Sigmoid colon (tissue), 7 donors: ENCODE measurements around the gene HLA-F. TPM values are rescaled to one million over a fixed set of nuclear protein-coding genes. Genes with fewer than 3 reads are reported as not detected.
A peak's percentile ranks its signal among the peaks of the same experiment; 100 is the strongest.

ENCODE experiments used
- DNase-seq: peaks from one replicate; pipeline ENCODE4 v3.0.0-alpha.2; 2019
- H3K27ac ChIP-seq, 4 donors: fragments of 200-600 bp; sonication (generic); one replicate each; pipeline ENCODE4 v1.5.1; 2016 to 2019; ENCODE audit warnings: mild to moderate bottlenecking in 1 of 4
- H3K27me3 ChIP-seq, 3 donors: fragments of 200-600 bp; sonication (generic); one replicate each; pipeline ENCODE4 v1.5.1; 2019; ENCODE audit warnings: mild to moderate bottlenecking in 1 of 3
- H3K36me3 ChIP-seq, 4 donors: fragments of 200-600 bp; sonication (generic); one replicate each; pipeline ENCODE4 v1.5.1; 2016 to 2019
- H3K4me1 ChIP-seq, 4 donors: fragments of 200-600 bp; sonication (generic); one replicate each; pipeline ENCODE4 v1.5.1; 2017 to 2019
- H3K4me3 ChIP-seq, 4 donors: fragments of 200-600 bp; sonication (generic); one replicate each; pipeline ENCODE4 v1.5.1; 2017 to 2019; ENCODE audit warnings: mild to moderate bottlenecking in 2 of 4, moderate library complexity in 1 of 4
- H3K9me3 ChIP-seq, 4 donors: fragments of 200-600 bp in 3 of 4; sonication (generic) in 3 of 4; one replicate each; pipeline versions ENCODE4 v1.5.1 to v1.6.1; 2013 to 2019
- EP300 ChIP-seq, 4 donors: sonication (generic); formaldehyde crosslinking; IDR thresholded peaks; one replicate each; pipeline ENCODE4 v1.6.1; 2017; ENCODE audit warnings: antibody characterized with exemption in 4 of 4
- POLR2A ChIP-seq, 2 donors: fragments of 450-650 bp; IDR thresholded peaks; one replicate each; pipeline ENCODE4 v1.6.1; 2016; ENCODE audit warnings: antibody characterized with exemption in 2 of 2, mild to moderate bottlenecking in 2 of 2, moderate library complexity in 2 of 2
- POLR2AphosphoS5 ChIP-seq, 4 donors: sonication (generic); formaldehyde crosslinking; IDR thresholded peaks; one replicate each; pipeline ENCODE4 v1.6.1; 2017; ENCODE audit warnings: antibody characterized with exemption in 4 of 4
- WGBS, 2 donors: extraction: QIAGEN DNeasy Blood & Tissue Kit; methylation state at CpG; one replicate each; pipeline ENCODE4 v1.1.7; 2013; 5-methylcytosine and 5-hydroxymethylcytosine counted together
- intact Hi-C: fragments of 100-400 bp; cut with DNase I; formaldehyde crosslinking; loops from one replicate; pipeline ENCODE4 v1.15.1; 2023
- polyA plus RNA-seq, 3 donors: library from polyadenylated mRNA; stranded (reverse); fragments of 200-250 nt; gene quantifications; one replicate each; pipeline ENCODE4 v1.2.3, GENCODE V29; 2013
- total RNA-seq, 4 donors: library from RNA; depleted of rRNA; stranded (reverse); fragments of >200 nt; gene quantifications; one replicate each; pipeline ENCODE4 v1.1.0, GENCODE V29; 2016
- TF ChIP-seq, protein P1 (sequence below), 4 experiments: fragments of 450-650 bp in 3 of 4; fragments of 200-600 bp in 1 of 4; IDR thresholded peaks; one replicate each; pipeline ENCODE4 v1.5.1; 2016 to 2019; ENCODE audit warnings: antibody characterized with exemption in 4 of 4, mild to moderate bottlenecking in 3 of 4, moderate library complexity in 2 of 4
- donor health status: healthy with polysubstance abuse.
- donor health status: Bipolar disorder and iron deficiency.
- donor health status: healthy.

The HLA-F gene
- total and polyA plus RNA-seq, 7 donors, result 33.4 to 504 (median 43.2) TPM

- no peaks in the 10 kb centered on the region for H3K9me3 ChIP-seq
- no peak overlapping the region for H3K27ac ChIP-seq
- TF ChIP-seq POLR2AphosphoS5 (IDR thresholded peaks at IDR 0.05) (no peak), EP300 (IDR thresholded peaks at IDR 0.05) (no peak), POLR2A (IDR thresholded peaks at IDR 0.05) (no peak)
- TF ChIP-seq, protein P1, sequence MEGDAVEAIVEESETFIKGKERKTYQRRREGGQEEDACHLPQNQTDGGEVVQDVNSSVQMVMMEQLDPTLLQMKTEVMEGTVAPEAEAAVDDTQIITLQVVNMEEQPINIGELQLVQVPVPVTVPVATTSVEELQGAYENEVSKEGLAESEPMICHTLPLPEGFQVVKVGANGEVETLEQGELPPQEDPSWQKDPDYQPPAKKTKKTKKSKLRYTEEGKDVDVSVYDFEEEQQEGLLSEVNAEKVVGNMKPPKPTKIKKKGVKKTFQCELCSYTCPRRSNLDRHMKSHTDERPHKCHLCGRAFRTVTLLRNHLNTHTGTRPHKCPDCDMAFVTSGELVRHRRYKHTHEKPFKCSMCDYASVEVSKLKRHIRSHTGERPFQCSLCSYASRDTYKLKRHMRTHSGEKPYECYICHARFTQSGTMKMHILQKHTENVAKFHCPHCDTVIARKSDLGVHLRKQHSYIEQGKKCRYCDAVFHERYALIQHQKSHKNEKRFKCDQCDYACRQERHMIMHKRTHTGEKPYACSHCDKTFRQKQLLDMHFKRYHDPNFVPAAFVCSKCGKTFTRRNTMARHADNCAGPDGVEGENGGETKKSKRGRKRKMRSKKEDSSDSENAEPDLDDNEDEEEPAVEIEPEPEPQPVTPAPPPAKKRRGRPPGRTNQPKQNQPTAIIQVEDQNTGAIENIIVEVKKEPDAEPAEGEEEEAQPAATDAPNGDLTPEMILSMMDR (IDR thresholded peaks at IDR 0.05), result no peak
- DNase-seq, result no peak
- peak overlapping the region in 1 of 4 donors; percentile 82 for H3K4me3 ChIP-seq
- WGBS, 2 donors, result 79 to 86% methylated on average over 16 of the region's 16 CpGs
- H3K36me3 ChIP-seq, result peaks cover 0 to 3% (median 0%) of the 10 kb centered on the region in 4 donors
- peaks cover 0 to 31% (median 23%) of the 10 kb centered on the region in 4 donors for H3K4me1 ChIP-seq
- no peaks in the 10 kb centered on the region for H3K27me3 ChIP-seq
- intact Hi-C loops, result loop anchor here (5.0 kb wide), 1 partner anchor 115 kb away; the partner anchor contains the start of gene GABBR1
These were observed 23.8 kb downstream of the HLA-F start for GRCh38 chr6:29746846-29747687.

DNA sequence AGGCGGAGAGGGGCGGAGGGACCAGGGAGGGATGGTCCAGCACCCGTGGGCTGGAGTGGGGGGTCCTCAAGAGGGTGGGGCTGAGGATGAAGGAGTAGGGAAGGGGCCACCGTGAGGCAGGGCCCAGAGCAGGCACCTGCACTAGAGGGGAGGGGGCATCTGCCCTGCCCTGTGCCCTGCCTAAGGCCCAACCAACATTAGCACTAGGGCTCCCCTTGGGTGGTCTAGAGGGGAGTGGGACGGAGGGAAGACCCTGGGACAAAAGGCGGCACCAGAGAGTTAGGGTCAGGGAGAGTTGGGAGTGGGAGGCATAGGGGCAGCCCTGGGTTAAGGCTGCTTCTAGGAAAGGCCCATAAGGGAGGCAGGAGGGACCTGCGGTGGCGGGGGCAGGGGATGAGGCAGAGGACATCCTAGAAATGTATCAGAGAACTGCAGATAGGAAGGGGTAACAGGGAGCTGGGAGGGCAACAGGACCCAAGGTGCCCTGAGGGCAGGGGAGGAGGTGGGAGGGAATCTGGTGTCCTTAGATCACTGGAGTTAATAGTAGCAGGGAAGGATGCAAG, 24.5 kb downstream of the HLA-F start:
- peak; percentile 61 for DNase-seq
- Histone ChIP-seq H3K36me3 (peaks cover 0 to 3% (median 0%) of the 10 kb centered on the region in 4 donors), H3K9me3 (no peaks in the 10 kb centered on the region), H3K4me3 (peak overlapping the region; percentile 60 to 89 (median 82)), H3K27ac (peak overlapping the region in 2 of 4 donors; percentile 75 to 79), H3K4me1 (peaks cover 0 to 33% (median 24%) of the 10 kb centered on the region in 4 donors), H3K27me3 (no peaks in the 10 kb centered on the region)
- 81 to 85% methylated on average over 8 of the region's 8 CpGs for WGBS, 2 donors
- TF ChIP-seq, protein P1 (IDR thresholded peaks at IDR 0.05), result no peak
- TF ChIP-seq POLR2A (IDR thresholded peaks at IDR 0.05) (no peak), POLR2AphosphoS5 (IDR thresholded peaks at IDR 0.05) (no peak), EP300 (IDR thresholded peaks at IDR 0.05) (no peak)
- intact Hi-C loops, result loop anchor here (5.0 kb wide), 1 partner anchor 115 kb away; the partner anchor contains the start of gene GABBR1

DNA sequence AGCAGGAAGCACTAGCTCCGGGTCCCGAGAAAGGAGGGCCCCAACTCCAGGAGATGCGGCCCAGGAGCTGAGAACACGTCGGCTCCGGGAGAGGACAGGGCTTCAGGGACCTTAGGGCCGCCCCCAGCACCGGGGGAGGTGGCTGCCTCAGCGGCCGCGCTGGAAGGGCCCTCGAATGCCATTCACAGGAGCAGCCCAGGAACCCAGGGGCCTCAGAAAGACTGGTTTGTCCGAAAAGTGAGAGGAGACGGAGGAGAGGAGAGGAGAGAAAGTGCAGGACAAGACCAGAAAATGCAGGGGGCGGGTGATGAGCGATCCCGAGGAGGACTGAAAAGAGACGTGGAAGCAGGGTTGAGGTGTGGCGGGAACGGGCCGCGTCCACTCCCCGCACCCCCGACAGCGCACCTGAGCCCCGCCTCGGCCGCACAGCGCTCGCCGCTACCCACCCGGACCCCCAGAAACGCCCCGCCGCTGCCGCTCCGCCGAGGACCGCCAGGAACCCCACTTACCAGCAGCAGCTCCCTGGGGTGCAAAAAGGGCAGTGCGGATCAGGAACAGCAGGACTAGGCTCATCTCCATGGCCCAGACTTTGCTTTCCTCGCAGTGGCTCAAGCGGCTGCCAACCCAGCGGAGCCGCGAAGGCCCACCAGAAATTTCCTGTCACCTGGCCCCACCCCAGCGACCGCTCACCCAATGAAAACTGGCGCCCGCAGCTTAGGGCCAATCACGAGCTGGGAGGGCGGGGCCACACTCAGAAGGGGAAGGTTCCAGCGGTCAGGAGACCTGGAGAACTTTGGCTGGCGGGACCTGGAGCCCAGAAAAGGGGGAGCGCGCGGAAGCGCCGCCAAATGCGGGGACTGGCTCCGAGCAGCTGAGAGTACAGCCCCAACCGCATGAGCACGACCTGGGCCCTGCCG, 25.4 kb downstream of the HLA-F start:
- peak; percentile 98 for DNase-seq
- no peak for TF ChIP-seq EP300 (IDR thresholded peaks at IDR 0.05)
- peak; percentile 39 to 87 (median 66) for TF ChIP-seq POLR2AphosphoS5 (IDR thresholded peaks at IDR 0.05)
- Histone ChIP-seq H3K9me3 (no peaks in the 10 kb centered on the region), H3K36me3 (peaks cover 0 to 3% (median 0%) of the 10 kb centered on the region in 4 donors), H3K4me1 (peaks cover 0 to 33% (median 27%) of the 10 kb centered on the region in 4 donors), H3K27me3 (no peaks in the 10 kb centered on the region), H3K27ac (peak overlapping the region; percentile 75 to 84 (median 79)), H3K4me3 (peak overlapping the region; percentile 60 to 89 (median 82))
- intact Hi-C loops, result loop anchor here (5.0 kb wide), 1 partner anchor 116 kb away; the partner anchor contains the start of gene GABBR1
- 0 to 1% methylated on average over 63 of the region's 63 CpGs for whole genome bisulfite sequencing, 2 donors

DNA sequence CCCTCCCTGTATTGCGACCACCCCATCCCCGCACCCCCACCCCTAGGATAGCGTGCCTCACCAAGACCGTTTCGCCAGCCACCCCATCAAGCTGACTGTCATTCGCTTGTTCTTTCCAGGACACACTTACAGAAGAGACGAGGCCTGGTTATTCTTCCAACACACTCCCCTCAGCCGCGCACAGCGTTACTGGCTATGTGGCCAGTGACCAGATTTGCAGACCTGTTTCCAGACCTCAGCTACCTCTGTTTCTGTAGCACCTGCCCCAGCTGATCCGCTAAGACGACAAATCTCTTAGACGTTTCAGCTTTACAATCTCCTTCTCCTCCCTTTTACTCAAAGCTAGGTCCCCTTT, 26.1 kb downstream of the HLA-F start:
- peak overlapping the region; percentile 75 to 84 (median 79) for H3K27ac ChIP-seq
- no peak for DNase-seq
- H3K9me3 ChIP-seq, result no peaks in the 10 kb centered on the region
- H3K36me3 ChIP-seq, result peaks cover 0 to 3% (median 0%) of the 10 kb centered on the region in 4 donors
- WGBS, 2 donors, result 4 to 8% methylated on average over 13 of the region's 13 CpGs
- peaks cover 0 to 34% (median 27%) of the 10 kb centered on the region in 4 donors for H3K4me1 ChIP-seq
- H3K4me3 ChIP-seq, result peak overlapping the region; percentile 16 to 89 (median 82)
- TF ChIP-seq POLR2A (IDR thresholded peaks at IDR 0.05) (no peak), EP300 (IDR thresholded peaks at IDR 0.05) (no peak), POLR2AphosphoS5 (IDR thresholded peaks at IDR 0.05) (no peak)
- TF ChIP-seq, protein P1 (IDR thresholded peaks at IDR 0.05), result no peak
- H3K27me3 ChIP-seq, result no peaks in the 10 kb centered on the region
- intact Hi-C loops, result loop anchor here (5.0 kb wide), 1 partner anchor 117 kb away; the partner anchor contains the start of gene GABBR1
